SK-MEL-5 (cell line): ENCODE results near the gene PCDH9. TPM values are rescaled to one million over a fixed set of nuclear protein-coding genes. Genes with fewer than 3 reads are reported as not detected.
A peak's percentile ranks its signal among the peaks of the same experiment; 100 is the strongest.

Experiments used
- DNase-seq: peaks from one replicate; pipeline ENCODE4 v3.0.0-alpha.2; 2016; ENCODE audit warnings: low read depth, low spot score
- in situ Hi-C: cut with HindIII; loops from 2 replicates; pipeline ENCODE4 v1.10.0; 2016; ENCODE audit warnings: low sequenced_read_pairs, high pct_unique_total_duplicates, low pct_unique_long_range_greater_than_20kb
- total RNA-seq: library from RNA; depleted of rRNA; stranded (reverse); fragments of >200 nt; shearing (Covaris generic); gene quantifications from 2 replicates; pipeline ENCODE4 v1.2.3, GENCODE V29; 2014

PCDH9 gene
- total RNA-seq, 1 experiment from 2014 or later = 1.4 TPM

GRCh38 chr13:66665991-66666390 is 564.1 kb downstream of the PCDH9 start:
- DNase-seq = peak; percentile 18
- in situ Hi-C loops = no loop called here

GRCh38 chr13:66663711-66664110 is 566.4 kb downstream of the PCDH9 start:
- in situ Hi-C loops = no loop called here

GRCh38 chr13:66663206-66663605 is 566.9 kb downstream of the PCDH9 start:
- in situ Hi-C loops = no loop called here
- DNase-seq = no peak

More at GRCh38 chr13:66663711-66664110, 566.4 kb downstream of the PCDH9 start:
- DNase-seq = no peak

- no peak for DNase-seq
- in situ Hi-C loops = no loop called here
These were observed 568.8 kb downstream of the PCDH9 start for GRCh38 chr13:66661336-66661735.

GRCh38 chr13:66660468-66660813 is 569.7 kb downstream of the PCDH9 start:
- in situ Hi-C loops = no loop called here
- no peak for DNase-seq

GRCh38 chr13:66659701-66660467 is 570.3 kb downstream of the PCDH9 start:
- in situ Hi-C loops = no loop called here
- peak; percentile 84 for DNase-seq

- in situ Hi-C loops = no loop called here
- no peak for DNase-seq
These were observed 570.9 kb downstream of the PCDH9 start for GRCh38 chr13:66659286-66659685.

- peak; percentile 22 for DNase-seq
- in situ Hi-C loops = no loop called here
These were observed 572.8 kb downstream of the PCDH9 start for GRCh38 chr13:66657165-66657881.

- in situ Hi-C loops = no loop called here
- DNase-seq = no peak
These were observed 574.2 kb downstream of the PCDH9 start for GRCh38 chr13:66655847-66656454.

GRCh38 chr13:66644855-66645460 is 585.2 kb downstream of the PCDH9 start:
- DNase-seq = no peak
- in situ Hi-C loops = no loop called here

GRCh38 chr13:66640231-66640630 is 589.9 kb downstream of the PCDH9 start:
- in situ Hi-C loops = no loop called here
- DNase-seq = no peak

- no peak for DNase-seq
- in situ Hi-C loops = no loop called here
These were observed 591.1 kb downstream of the PCDH9 start for GRCh38 chr13:66639044-66639443.

GRCh38 chr13:66635526-66635925 is 594.6 kb downstream of the PCDH9 start:
- in situ Hi-C loops = no loop called here
- DNase-seq = peak; percentile 34

GRCh38 chr13:66634384-66634783 is 595.8 kb downstream of the PCDH9 start:
- in situ Hi-C loops = no loop called here
- DNase-seq = no peak

GRCh38 chr13:66627512-66627911 is 602.6 kb downstream of the PCDH9 start:
- no peak for DNase-seq
- in situ Hi-C loops = no loop called here

- peak; percentile 57 for DNase-seq
- in situ Hi-C loops = no loop called here
These were observed 605.8 kb downstream of the PCDH9 start for GRCh38 chr13:66624302-66624701.

GRCh38 chr13:66623129-66623820 is 606.9 kb downstream of the PCDH9 start:
- in situ Hi-C loops = no loop called here

More at GRCh38 chr13:66623129-66623820, 606.9 kb downstream of the PCDH9 start:
- DNase-seq = no peak
